ENCODE measurements around the gene FAM89B.

The FAM89B gene

GRCh38 chr11:65571940-65572339, 398 bp upstream of the FAM89B start:
- no peak for ATAC-seq (ENCODE audit: insufficient read depth, low read depth)

DNA sequence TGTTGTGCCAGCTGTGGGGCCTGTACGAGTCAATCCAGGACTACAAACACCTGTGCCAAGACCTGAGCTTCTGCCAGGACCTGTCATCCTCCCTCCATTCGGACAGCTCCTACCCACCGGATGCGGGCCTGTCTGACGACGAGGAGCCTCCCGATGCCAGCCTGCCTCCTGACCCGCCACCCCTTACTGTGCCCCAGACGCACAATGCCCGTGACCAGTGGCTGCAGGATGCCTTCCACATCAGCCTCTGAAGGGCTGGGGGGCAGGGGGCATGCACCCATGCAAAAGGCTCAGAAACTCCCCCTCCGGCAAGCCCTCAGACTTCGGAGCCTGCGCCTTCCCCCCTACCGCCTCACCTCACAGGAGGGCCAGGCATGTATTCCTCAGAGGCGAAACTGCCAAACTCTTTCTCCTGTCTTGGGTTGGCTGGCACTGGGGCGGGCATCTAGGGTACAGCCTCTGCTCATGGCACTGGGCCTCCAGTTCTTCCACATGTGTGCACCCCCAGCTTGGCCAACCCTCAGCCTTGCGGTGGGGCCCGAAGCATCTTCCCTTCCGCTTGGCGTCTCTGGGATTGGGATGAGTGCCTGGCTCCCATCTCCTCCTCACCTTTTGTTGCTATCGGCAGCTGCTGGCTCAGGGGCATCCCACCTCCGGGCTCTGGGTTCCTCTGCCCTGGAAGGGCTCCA, 1.2 kb downstream of the FAM89B start:
- DNase-seq (no peak), ATAC-seq (ENCODE audit: insufficient read depth, low read depth) (no peak)
- Histone ChIP-seq H4K20me1 (ENCODE audit: insufficient read depth, low read length) (peaks cover 40% of the 10 kb centered on the region), H3K4me1 (ENCODE audit: insufficient read depth, low read length) (peaks cover 76% of the 10 kb centered on the region), H3K4me3 (ENCODE audit: low read depth in 1 of 2, low read length in 2 of 2) (peak overlapping the region; percentile 38 to 84; a peak in 3 of 4 replicates), H3K9me3 (ENCODE audit: insufficient read depth, low read length, severe bottlenecking) (no peaks in the 10 kb centered on the region), H3K36me3 (ENCODE audit: insufficient read depth, low read length) (peaks cover 19% of the 10 kb centered on the region; the same call in 1 of the 2 replicates), H3K79me2 (ENCODE audit: insufficient read depth, low read length) (peaks cover 67% of the 10 kb centered on the region), H3K4me2 (ENCODE audit: insufficient read depth, low read length) (peak overlapping the region; percentile 98), H2AFZ (ENCODE audit: low read depth, low read length) (no peak overlapping the region), H3K27ac (ENCODE audit: low read length) (peak overlapping the region; percentile 54), H3K9ac (ENCODE audit: low read depth, low read length) (peak overlapping the region; percentile 92), H3K27me3 (ENCODE audit: insufficient read depth, low read length, poor library complexity) (no peaks in the 10 kb centered on the region)
- no peak for TF ChIP-seq EZH2 (IDR thresholded peaks at IDR 0.05; ENCODE audit: borderline replicate concordance, low read depth, low read length, severe bottlenecking)
- TF ChIP-seq, protein P1, sequence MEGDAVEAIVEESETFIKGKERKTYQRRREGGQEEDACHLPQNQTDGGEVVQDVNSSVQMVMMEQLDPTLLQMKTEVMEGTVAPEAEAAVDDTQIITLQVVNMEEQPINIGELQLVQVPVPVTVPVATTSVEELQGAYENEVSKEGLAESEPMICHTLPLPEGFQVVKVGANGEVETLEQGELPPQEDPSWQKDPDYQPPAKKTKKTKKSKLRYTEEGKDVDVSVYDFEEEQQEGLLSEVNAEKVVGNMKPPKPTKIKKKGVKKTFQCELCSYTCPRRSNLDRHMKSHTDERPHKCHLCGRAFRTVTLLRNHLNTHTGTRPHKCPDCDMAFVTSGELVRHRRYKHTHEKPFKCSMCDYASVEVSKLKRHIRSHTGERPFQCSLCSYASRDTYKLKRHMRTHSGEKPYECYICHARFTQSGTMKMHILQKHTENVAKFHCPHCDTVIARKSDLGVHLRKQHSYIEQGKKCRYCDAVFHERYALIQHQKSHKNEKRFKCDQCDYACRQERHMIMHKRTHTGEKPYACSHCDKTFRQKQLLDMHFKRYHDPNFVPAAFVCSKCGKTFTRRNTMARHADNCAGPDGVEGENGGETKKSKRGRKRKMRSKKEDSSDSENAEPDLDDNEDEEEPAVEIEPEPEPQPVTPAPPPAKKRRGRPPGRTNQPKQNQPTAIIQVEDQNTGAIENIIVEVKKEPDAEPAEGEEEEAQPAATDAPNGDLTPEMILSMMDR (IDR thresholded peaks at IDR 0.05; ENCODE audit: borderline replicate concordance, extremely low read depth, low read length, poor library complexity, severe bottlenecking): no peak

More at GRCh38 chr11:65571940-65572339, 398 bp upstream of the FAM89B start:
- DNase-seq: no peak
- Histone ChIP-seq H3K9me3 (ENCODE audit: insufficient read depth, low read length, severe bottlenecking) (no peaks in the 10 kb centered on the region), H3K27ac (ENCODE audit: low read length) (peak overlapping the region; percentile 53), H3K4me3 (ENCODE audit: low read depth in 1 of 2, low read length in 2 of 2) (peak overlapping the region in 1 of 2 experiments; percentile 84; a peak in 3 of 4 replicates), H3K79me2 (ENCODE audit: insufficient read depth, low read length) (peaks cover 70% of the 10 kb centered on the region), H3K9ac (ENCODE audit: low read depth, low read length) (peak overlapping the region; percentile 92), H3K4me1 (ENCODE audit: insufficient read depth, low read length) (peaks cover 73% of the 10 kb centered on the region), H3K36me3 (ENCODE audit: insufficient read depth, low read length) (peaks cover 22% of the 10 kb centered on the region), H3K4me2 (ENCODE audit: insufficient read depth, low read length) (peak overlapping the region; percentile 98), H2AFZ (ENCODE audit: low read depth, low read length) (no peak overlapping the region), H4K20me1 (ENCODE audit: insufficient read depth, low read length) (peaks cover 39% of the 10 kb centered on the region), H3K27me3 (ENCODE audit: insufficient read depth, low read length, poor library complexity) (no peaks in the 10 kb centered on the region)
- no peak for TF ChIP-seq EZH2 (IDR thresholded peaks at IDR 0.05; ENCODE audit: borderline replicate concordance, low read depth, low read length, severe bottlenecking)
- TF ChIP-seq, protein P1 (IDR thresholded peaks at IDR 0.05; ENCODE audit: borderline replicate concordance, extremely low read depth, low read length, poor library complexity, severe bottlenecking): peak; percentile 45

GRCh38 chr11:65574109-65574810, 1.9 kb downstream of the FAM89B start:
- TF ChIP-seq, protein P1 (IDR thresholded peaks at IDR 0.05; ENCODE audit: borderline replicate concordance, extremely low read depth, low read length, poor library complexity, severe bottlenecking): peak; percentile 81
- no peak for TF ChIP-seq EZH2 (IDR thresholded peaks at IDR 0.05; ENCODE audit: borderline replicate concordance, low read depth, low read length, severe bottlenecking)
- H4K20me1 ChIP-seq (ENCODE audit: insufficient read depth, low read length): peaks cover 44% of the 10 kb centered on the region
- H3K4me2 ChIP-seq (ENCODE audit: insufficient read depth, low read length): peak overlapping the region; percentile 98
- H2AFZ ChIP-seq (ENCODE audit: low read depth, low read length): no peak overlapping the region
- H3K9ac ChIP-seq (ENCODE audit: low read depth, low read length): peak overlapping the region; percentile 92
- no peaks in the 10 kb centered on the region for H3K9me3 ChIP-seq (ENCODE audit: insufficient read depth, low read length, severe bottlenecking)
- peaks cover 60% of the 10 kb centered on the region for H3K79me2 ChIP-seq (ENCODE audit: insufficient read depth, low read length)
- H3K4me1 ChIP-seq (ENCODE audit: insufficient read depth, low read length): peaks cover 69% of the 10 kb centered on the region
- peak overlapping the region; percentile 6 to 84; a peak in 3 of 4 replicates for H3K4me3 ChIP-seq (ENCODE audit: low read depth in 1 of 2, low read length in 2 of 2)
- no peaks in the 10 kb centered on the region for H3K27me3 ChIP-seq (ENCODE audit: insufficient read depth, low read length, poor library complexity)
- peaks cover 22% of the 10 kb centered on the region for H3K36me3 ChIP-seq (ENCODE audit: insufficient read depth, low read length)
- peak overlapping the region; percentile 87 for H3K27ac ChIP-seq (ENCODE audit: low read length)
- DNase-seq: peak; percentile 94
- ATAC-seq (ENCODE audit: insufficient read depth, low read depth): peak; percentile 60

Data from DND-41 (cell line).